AG04450 (cell line): ENCODE results near the gene COL11A2. TPM values are rescaled to one million over a fixed set of nuclear protein-coding genes. Genes with fewer than 3 reads are reported as not detected.

ENCODE experiments used
- CTCF ChIA-PET: fragments of 300-600, 350-600 bp; formaldehyde crosslinking; extraction: SDS; loops from one replicate; lab custom pipeline; 2022; ENCODE audit warnings: antibody characterized with exemption, inconsistent platforms; lab: Charles Lee
- POLR2A ChIA-PET: fragments of 350-600 bp; formaldehyde crosslinking; extraction: SDS; loops from one replicate; lab custom pipeline; 2021; ENCODE audit warnings: antibody characterized with exemption, inconsistent platforms; lab: Yijun Ruan, JAX
- DNase-seq: peaks from one replicate; pipeline ENCODE4 v3.0.0-alpha.2; 2011; ENCODE audit warnings: low read depth, low spot score
- H3K27ac ChIP-seq: one replicate; pipeline ENCODE4 v1.5.1; 2012; ENCODE audit warnings: low read depth, low read length, control low read depth
- H3K27me3 ChIP-seq: one replicate; pipeline ENCODE4 v1.6.0; 2012; ENCODE audit warnings: low read length; ENCODE audit not compliant: control insufficient read depth, insufficient read depth
- H3K4me3 ChIP-seq: 2 replicates; pipeline ENCODE4 v1.5.1; 2011; ENCODE audit warnings: mild to moderate bottlenecking, low read depth, low read length, control low read depth
- H3K9me3 ChIP-seq: 2 replicates; pipeline ENCODE4 v1.5.1; 2012; ENCODE audit warnings: low read length; ENCODE audit not compliant: control insufficient read depth, insufficient read depth
- polyA plus RNA-seq: library from polyadenylated mRNA; depleted of rRNA; stranded (reverse); fragments of >200 nt; gene quantifications from 2 replicates; pipeline ENCODE4 v1.2.3, GENCODE V29; 2011
- TF ChIP-seq, protein P1 (sequence below): IDR thresholded peaks from 2 replicates; pipeline ENCODE4 v1.5.1; 2011; ENCODE audit warnings: low read depth, low read length, control low read depth, inconsistent platforms

Gene COL11A2
- polyA plus RNA-seq, 1 experiment, result 0.26 TPM

DNA sequence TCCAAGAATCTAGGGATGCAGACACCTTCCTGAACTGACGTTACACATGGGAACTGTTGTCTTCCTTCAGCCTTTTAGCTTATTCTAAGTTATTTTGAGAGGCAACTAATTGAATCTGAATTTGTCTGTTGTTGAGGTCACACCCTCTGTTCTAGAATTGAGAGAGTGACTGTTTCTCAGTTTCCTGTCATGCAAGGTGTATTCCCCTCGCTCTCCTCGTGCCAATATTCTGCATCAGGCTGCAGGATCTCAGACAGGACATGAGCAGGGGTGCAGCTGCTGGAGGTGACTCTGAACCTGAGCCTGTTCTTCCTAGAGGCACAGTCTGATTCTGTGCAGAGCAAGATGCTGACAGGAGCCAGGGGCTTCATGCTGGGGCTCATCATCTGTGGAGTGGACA is 63.9 kb downstream of the COL11A2 start:
- no peak for DNase-seq
- POLR2A ChIA-PET, result no interaction called here
- Histone ChIP-seq H3K27me3 (peaks cover 26% of the 10 kb centered on the region), H3K4me3 (no peak overlapping the region), H3K27ac (no peak overlapping the region), H3K9me3 (peaks cover 13% of the 10 kb centered on the region)
- CTCF ChIA-PET, result interaction anchor here (0.8 to 1.6 kb wide), 4 partner anchors 9 to 120 kb away, joined by 3 to 5 read pairs (median 3); no protein-coding TSS in a partner anchor
- TF ChIP-seq, protein P1, sequence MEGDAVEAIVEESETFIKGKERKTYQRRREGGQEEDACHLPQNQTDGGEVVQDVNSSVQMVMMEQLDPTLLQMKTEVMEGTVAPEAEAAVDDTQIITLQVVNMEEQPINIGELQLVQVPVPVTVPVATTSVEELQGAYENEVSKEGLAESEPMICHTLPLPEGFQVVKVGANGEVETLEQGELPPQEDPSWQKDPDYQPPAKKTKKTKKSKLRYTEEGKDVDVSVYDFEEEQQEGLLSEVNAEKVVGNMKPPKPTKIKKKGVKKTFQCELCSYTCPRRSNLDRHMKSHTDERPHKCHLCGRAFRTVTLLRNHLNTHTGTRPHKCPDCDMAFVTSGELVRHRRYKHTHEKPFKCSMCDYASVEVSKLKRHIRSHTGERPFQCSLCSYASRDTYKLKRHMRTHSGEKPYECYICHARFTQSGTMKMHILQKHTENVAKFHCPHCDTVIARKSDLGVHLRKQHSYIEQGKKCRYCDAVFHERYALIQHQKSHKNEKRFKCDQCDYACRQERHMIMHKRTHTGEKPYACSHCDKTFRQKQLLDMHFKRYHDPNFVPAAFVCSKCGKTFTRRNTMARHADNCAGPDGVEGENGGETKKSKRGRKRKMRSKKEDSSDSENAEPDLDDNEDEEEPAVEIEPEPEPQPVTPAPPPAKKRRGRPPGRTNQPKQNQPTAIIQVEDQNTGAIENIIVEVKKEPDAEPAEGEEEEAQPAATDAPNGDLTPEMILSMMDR, result no peak

DNA sequence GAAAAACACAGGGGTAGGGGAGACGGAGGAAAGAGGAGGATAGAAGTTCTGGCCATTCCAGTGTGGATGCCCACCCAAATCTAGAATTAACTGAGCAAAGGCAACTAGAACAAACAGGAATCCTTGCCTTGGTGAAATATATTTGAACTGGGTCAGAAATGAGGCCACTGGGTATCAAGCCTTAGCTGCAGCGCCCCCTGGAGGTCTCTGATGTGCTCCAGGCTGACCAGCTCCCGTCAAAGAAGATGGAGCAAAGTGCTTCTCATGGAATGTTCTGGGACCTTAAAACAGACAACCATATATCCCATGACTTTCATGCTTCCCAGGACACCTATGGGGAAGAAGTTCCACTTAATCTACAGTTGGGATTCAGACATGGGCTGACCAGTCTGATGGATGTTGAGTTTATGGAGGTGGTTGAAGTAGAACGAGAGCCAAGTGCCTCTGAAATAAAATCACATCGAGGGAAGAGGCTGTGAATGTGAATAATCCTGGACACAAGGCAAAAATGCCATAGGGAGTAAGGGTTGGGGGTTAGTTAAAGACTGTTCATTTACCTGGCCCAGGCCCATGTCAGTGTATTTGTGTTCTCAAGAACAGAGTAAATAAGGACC is 66.1 kb downstream of the COL11A2 start:
- TF ChIP-seq, protein P1, result peak; percentile 52
- Histone ChIP-seq H3K27ac (no peak overlapping the region), H3K4me3 (no peak overlapping the region), H3K9me3 (peaks cover 16% of the 10 kb centered on the region), H3K27me3 (peaks cover 26% of the 10 kb centered on the region)
- CTCF ChIA-PET, result interaction anchor here (0.6 to 1.4 kb wide), 6 partner anchors 10 to 498 kb away, joined by 3 to 4 read pairs (median 3); no protein-coding TSS in a partner anchor
- POLR2A ChIA-PET, result no interaction called here
- DNase-seq, result no peak

DNA sequence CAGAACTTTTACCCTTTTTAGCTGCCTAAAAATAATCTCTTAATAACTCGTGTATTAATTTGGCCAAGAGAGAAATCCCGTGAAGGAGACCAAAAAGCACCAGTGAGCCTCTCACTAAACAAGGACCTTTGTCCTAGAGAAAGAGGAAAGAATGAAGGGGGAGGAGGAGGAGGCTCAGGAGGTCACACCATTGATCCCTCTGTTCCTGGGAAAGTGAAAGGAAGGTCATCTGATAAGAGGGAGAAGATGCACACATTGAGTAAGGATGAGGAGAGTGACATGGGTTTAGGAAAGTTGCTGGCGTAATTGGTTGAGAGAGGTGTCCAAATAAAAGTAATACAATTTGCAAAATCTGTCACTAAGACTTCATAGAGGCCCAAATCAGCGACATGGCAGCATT is 67.3 kb downstream of the COL11A2 start:
- Histone ChIP-seq H3K9me3 (peaks cover 16% of the 10 kb centered on the region), H3K4me3 (no peak overlapping the region), H3K27ac (no peak overlapping the region), H3K27me3 (peaks cover 25% of the 10 kb centered on the region)
- POLR2A ChIA-PET, result no interaction called here
- TF ChIP-seq, protein P1, result no peak
- CTCF ChIA-PET, result interaction anchor here (0.6 kb wide), 1 partner anchor 222 kb away, joined by 3 read pairs; no protein-coding TSS in a partner anchor
- DNase-seq, result no peak

DNA sequence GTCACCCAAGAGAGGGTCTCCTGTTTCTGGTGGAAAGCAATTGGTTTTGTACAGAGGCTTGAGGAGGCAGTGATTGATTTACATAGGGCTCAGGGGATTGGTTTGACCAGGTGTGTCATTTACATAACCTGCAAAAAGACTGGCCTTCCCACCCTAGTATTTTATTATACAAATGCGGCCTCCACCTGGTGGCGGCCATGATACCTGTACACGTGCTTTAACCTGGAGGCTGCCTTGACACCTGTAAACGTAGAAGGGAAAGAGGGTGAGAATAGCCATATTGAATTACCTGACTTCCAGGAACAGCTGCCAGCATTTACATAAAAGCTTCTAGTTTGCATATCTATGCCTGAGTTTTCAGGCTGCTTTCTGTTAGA is 67.8 kb downstream of the COL11A2 start:
- CTCF ChIA-PET, result interaction anchor here (0.8 kb wide), 1 partner anchor 121 kb away, joined by 3 read pairs; no protein-coding TSS in a partner anchor
- no peak overlapping the region for H3K4me3 ChIP-seq
- POLR2A ChIA-PET, result no interaction called here
- DNase-seq, result no peak
- TF ChIP-seq, protein P1, result no peak
- H3K27ac ChIP-seq, result no peak overlapping the region
- H3K9me3 ChIP-seq, result peaks cover 16% of the 10 kb centered on the region
- H3K27me3 ChIP-seq, result peaks cover 25% of the 10 kb centered on the region

DNA sequence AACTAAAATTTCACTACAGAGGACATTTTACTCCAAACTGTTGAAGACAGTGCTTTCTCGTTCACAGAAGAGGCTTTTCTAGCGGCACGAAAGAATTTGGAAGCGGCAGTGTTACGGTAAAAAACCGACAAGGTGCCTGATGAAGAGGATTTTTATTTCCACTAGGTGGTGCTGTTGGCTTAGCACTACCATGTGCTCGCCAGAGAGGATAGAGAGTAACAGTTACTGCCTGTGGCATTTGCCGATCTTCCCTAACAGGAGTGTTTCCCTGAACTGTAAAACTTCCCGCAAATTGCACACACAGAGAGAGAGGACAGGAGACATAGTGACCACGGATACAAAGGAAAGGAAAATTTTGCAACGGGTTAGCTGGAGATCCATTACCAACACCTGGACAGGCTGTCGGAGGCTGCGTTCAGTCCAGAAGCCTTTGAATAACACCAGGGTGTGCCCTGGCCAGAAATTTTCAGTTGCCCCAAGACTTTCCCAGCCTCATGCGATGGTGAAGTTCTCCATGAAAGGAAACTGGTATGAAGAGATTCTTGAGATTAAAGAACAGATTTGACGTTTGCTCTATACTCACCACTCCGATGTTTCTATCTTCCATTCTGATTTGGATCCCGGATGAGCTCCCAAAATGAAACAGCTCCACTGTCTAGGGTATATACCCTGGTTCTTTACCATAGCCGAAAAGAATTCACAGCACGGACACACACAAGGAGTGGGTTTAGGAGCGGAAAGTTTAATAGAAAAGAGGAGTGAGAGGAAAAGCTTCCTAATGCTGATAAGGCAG is 68.3 kb downstream of the COL11A2 start:
- CTCF ChIA-PET, result interaction anchor here (0.8 to 0.9 kb wide), 2 partner anchors 24 to 121 kb away, joined by 3 read pairs; no protein-coding TSS in a partner anchor
- Histone ChIP-seq H3K27ac (no peak overlapping the region), H3K9me3 (peaks cover 16% of the 10 kb centered on the region), H3K4me3 (no peak overlapping the region), H3K27me3 (peaks cover 20% of the 10 kb centered on the region)
- TF ChIP-seq, protein P1, result peak; percentile 19; the same call in 1 of the 2 replicates
- POLR2A ChIA-PET, result no interaction called here
- no peak for DNase-seq
